Measurements from ENCODE around the gene IRF5.
"Not testable (repeated sequence)": the region's sequence is repeated elsewhere in the genome, so short reads cannot be mapped to it uniquely, and the experiment has no call there.

The IRF5 gene

GRCh38 chr7:128940494-128941322, 3.0 kb downstream of the IRF5 start:
- peak; percentile 80 for DNase-seq

DNA sequence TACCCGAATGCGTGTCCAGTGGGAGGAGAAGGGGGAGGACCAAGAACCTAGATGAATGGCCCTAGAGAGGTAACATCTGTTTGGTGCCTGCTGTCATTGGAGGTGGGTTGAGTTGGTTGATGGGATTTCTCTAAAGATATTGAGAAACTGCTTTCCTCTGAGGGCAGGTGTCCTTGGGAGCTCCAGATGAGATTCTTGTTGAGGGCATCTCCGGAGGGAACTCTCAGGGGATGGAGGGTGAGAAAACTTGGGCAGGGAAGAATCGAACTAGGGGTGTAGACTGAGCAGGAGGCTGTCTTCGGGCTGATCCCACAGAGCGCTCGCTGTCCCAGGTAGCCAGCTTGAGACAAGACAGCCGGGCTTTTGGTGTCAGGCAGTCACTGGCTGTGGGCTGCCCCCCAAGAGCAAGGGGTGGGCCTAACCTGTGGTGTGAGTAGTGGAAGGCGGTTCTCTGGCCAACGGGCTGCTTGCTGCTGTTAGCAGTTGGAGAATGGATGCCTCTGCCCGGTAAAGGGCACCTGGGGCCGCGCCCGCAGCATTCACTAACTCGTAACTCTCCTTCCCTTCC, 3.7 kb downstream of the IRF5 start:
- DNase-seq, result no peak

- DNase-seq, result no peak
Observed at GRCh38 chr7:128941946-128942526, 4.3 kb downstream of the IRF5 start.

GRCh38 chr7:128943251-128943650, 5.5 kb downstream of the IRF5 start:
- not testable (repeated sequence) for DNase-seq

- no peak for DNase-seq
Observed at GRCh38 chr7:128944487-128945236, 6.9 kb downstream of the IRF5 start.

GRCh38 chr7:128945668-128946366, 8.1 kb downstream of the IRF5 start:
- DNase-seq, result no peak

GRCh38 chr7:128946936-128947830, 9.5 kb downstream of the IRF5 start:
- DNase-seq, result no peak

- no peak for DNase-seq
Observed at GRCh38 chr7:128947854-128948253, 10.1 kb downstream of the IRF5 start.

DNA sequence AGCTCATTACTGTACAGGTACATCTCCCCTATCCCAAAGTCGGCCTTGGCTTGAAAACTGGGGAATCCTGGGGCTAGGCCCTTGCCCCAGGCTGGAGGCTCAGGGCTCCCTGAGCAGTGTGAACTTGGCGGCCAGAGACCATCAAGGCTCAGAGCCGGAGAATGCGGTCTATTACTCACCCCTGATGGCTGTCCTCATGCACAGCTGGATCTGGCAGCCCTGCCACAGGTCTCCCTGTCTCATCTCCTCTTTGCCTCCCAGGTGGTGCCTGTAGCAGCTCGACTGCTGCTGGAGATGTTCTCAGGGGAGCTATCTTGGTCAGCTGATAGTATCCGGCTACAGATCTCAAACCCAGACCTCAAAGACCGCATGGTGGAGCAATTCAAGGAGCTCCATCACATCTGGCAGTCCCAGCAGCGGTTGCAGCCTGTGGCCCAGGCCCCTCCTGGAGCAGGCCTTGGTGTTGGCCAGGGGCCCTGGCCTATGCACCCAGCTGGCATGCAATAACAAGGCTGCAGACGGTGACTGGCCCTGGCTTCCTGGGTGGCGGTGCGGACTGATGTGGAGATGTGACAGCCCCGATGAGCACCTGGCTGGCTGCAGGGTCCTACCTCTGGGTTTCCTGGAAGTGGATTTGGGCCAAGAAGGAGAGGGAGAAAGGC, 10.7 kb downstream of the IRF5 start:
- no peak for DNase-seq

- DNase-seq, result no peak
Observed at GRCh38 chr7:128948976-128949760, 11.4 kb downstream of the IRF5 start.

DNA sequence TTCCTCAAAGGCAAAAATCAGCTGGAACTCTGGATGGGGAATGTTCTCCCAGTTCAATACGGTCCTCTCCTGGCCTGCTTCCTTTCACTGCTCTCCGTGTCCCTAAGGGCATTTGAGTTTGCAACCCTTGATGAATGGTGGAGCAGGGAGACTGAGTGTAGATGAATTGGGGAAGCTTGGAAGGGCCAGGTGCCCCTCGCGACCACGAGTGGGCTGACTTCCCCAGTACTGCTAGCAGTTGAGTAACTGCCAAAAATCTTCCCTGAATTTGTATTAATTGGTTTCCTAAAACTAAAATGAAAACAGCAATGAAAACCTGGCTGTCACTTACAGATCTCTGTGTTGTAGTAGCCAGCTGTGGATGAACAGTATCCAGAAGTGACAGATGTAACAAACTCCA, 13.6 kb downstream of the IRF5 start:
- no peak for DNase-seq

DNA sequence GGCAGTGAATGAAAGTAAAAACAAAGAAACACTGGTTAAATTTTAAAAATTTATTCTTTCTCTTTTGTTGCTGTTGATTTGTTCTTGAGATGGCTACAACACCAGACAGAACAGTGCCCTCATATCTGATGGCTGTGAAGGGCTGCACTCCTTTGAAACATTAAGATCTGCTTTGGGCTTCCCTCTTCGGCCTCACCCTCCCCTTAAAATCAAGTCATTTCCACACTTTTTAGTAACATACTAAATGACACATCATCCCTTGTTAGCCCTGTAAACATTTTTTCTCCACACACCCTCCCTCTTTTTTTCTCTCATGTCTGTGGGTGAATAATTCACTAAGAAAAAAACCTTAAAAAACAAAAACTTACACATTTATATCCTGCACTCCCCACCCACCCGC, 16.4 kb downstream of the IRF5 start:
- no peak for DNase-seq

DNA sequence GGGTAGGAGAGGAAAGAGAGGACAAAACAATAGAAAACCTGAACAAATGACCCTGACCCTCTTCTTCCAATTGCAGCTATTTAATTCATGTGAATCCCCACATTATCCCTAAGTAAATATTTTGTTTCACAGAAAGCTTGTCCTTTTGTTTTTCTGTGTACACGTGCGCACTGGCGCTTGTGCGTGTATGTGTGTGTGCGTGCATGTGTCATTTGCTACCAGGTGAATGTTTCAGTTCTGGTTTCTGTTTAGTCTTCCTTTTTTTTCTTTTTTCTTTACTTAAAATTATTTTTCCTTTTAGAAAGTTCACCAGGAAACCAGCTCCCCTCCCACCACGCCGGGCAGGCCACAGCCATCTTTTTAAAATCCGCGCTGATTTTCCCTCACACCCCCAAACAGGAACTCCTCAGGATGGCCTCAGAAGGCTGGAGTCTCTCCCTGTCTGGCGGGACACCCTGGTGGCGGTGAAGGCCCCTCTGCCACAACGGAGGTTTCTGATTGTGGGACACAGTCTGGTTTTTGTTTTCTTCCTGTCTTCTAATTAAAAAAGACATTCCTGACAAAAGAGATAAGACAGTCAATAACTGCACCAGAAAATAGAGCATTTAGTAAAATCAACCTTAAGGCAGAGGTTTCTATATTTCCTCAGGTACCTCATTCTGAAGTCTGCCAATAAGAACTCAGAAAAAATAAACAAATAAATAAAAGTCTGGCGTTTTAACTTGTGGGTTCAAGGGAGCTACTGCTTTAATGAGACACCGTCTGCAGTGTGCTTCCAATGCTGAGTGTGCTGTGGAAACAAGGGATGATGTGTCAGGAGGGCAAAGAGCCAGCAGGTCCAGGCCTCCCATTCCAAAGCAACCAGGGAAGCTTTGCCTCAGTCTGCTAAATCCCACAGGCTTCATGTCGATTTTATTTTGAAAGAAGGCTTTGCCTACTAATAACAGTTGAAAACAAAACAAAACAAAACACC, 17.4 kb downstream of the IRF5 start:
- DNase-seq, result no peak

- no peak for DNase-seq
Observed at GRCh38 chr7:128955981-128956380, 18.3 kb downstream of the IRF5 start.

DNA sequence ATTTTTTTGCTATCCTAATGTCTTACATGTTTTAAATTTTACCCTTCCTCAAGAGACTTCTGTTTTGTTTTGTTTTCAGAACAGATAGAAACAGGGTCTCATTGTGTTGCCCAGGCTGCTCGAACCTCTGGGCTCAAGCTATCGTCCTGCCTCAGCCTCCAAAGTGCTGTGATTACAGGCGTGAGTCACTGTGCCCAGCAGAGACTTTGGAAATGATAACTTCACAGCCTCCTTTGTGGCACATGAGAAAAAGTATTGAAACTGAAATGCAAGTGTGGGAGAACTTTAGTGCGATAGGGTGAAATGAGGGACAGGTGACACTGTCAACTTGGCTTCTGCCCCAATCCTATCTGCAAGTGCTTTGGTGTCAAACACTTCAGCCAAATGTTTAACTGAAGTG, 21.6 kb downstream of the IRF5 start:
- DNase-seq, result no peak

DNA sequence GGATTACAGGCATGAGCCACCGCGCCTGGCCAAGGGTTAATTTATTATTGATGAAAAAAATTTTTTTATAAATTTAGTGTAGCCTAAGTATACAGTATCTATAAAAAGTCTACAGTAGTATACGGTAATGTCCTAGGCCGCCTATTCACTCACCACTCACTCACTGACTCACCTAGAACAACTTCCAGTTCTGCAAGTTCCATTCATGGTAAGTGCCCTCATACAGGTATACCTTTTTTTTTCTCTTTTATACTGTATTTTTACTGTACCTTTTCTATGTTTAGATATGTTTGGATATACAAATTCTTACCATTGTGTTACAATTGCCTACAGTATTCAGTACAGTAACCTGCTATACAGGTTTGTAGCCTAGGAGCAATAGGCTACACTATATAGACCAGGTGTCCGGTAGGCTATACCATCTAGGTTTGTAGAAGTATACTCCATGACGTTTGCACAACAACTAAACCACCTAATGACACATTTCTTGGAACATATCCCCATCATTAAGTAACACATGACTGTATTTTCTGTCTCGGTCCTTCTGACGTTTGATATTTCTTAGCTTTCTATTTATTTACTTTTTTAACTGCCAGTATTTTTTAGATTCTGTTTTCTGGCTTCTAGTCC, 23.4 kb downstream of the IRF5 start:
- no peak for DNase-seq

GRCh38 chr7:128962899-128963298, 25.2 kb downstream of the IRF5 start:
- DNase-seq, result no peak

DNA sequence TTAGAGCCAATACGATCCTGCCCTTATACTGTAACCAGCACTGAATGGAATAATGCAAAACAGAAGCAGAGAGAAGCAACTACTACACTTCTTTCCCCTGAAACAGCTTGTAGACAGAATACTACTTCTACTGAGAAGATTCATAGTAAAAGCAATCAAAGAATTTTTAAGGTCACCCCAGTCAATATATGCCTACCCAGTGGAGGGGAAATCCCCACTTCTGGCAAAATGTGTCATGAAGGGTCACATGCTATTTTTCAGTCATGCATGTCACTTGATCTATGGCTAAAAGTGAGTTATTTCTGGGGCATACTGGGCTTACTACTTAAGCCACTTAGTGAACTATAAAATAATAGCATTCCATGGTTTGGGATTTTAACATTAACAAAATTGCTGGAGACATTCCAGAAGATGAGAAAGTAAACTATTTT, 25.6 kb downstream of the IRF5 start:
- no peak for DNase-seq

DNA sequence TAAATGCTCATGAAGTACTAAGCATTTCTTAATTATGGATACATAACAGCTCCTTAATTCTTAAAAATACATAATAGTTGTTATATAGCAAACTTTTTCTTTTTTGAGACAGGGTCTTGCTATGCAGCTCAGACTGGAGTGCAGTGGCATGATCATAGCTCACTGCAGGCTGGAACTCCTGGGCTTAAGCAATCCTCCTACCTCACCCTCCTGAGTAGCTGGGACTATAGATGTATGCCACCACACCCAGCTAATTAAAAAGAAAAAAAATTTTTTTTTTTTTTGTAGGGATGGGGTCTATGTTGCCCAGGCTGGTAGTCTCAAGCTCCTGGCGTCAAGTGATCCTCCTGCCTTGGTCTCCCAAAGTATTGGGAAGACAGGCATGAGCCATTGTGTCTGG, 30.9 kb downstream of the IRF5 start:
- no peak for DNase-seq
